LNCAP (cell line): Measurements from ENCODE around the gene ALOX12B.

Experiments
- CTCF ChIP-seq: fragments of 450-650 bp; IDR thresholded peaks from 2 replicates; pipeline ENCODE4 v1.5.1; 2017; ENCODE audit warnings: mild to moderate bottlenecking

Gene ALOX12B

GRCh38 chr17:8062807-8063483, 24.6 kb downstream of the ALOX12B start:
- no peak for TF ChIP-seq CTCF

- no peak for TF ChIP-seq CTCF
Observed at GRCh38 chr17:8062435-8062806, 25.1 kb downstream of the ALOX12B start.

GRCh38 chr17:8060274-8060673, 27.2 kb downstream of the ALOX12B start:
- TF ChIP-seq CTCF: peak; percentile 62

GRCh38 chr17:8059131-8059530, 28.4 kb downstream of the ALOX12B start:
- TF ChIP-seq CTCF: no peak

- no peak; the same call in 1 of the 2 replicates for TF ChIP-seq CTCF
Observed at GRCh38 chr17:8057691-8058114, 29.8 kb downstream of the ALOX12B start.

- no peak for TF ChIP-seq CTCF
Observed at GRCh38 chr17:8056976-8057625, 30.4 kb downstream of the ALOX12B start.

- TF ChIP-seq CTCF: no peak
Observed at GRCh38 chr17:8056232-8056975, 31.1 kb downstream of the ALOX12B start.
